ENCODE results near the gene ZWINT. TPM values are rescaled to one million over a fixed set of nuclear protein-coding genes. Genes with fewer than 3 reads are reported as not detected.

ZWINT gene
- 79.4 to 92.9 TPM (median 84.9 TPM) in 5 replicates for total RNA-seq (2022; extraction: Qiagen RNA extraction)

DNA sequence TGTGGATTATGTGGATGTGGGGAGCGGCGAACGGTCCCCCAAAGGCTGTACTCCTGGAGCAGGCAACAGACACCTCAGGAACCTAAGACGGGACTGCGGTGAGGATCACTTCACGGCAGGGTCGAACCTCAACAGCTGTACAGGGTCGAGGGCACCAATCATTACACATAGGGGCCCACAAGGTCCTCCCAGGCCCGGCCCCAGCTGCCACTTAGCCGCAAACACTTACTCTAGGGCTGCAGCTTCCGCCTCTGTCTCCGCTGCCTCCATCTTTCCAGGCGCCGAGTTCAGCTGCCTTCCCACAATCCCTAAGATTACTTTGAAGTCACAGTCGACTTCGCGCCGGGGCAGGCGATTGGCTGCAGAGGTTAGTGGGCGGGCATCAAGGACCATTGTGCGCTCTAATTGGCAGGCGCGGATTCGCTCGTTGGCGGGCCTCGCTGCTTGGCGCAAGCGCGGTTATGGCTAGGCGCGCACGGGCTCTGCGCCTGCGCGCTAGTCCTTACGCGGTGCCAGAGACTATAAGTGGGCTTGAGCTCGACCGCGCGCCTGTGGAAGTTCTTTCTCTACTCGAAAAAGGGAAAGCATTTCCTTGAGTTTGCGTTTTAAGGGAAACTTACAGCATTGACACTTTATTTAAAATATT is at the start of gene ZWINT:
Gene ZWINT (minus strand): TSS at position 293 of the 646 bp plus-strand sequence. CDS start 23 bp downstream, at position 270.

